HG03097 (cell line): ENCODE results near the gene ZNF397.
A peak's percentile ranks its signal among the peaks of the same experiment; 100 is the strongest.

Experiments
- ATAC-seq: cut with Tn5 transposase; IDR thresholded peaks from one replicate; pipeline ENCODE4 v1.9.1; 2021; ENCODE audit not compliant: unreplicated experiment, low FRiP score

Gene ZNF397

DNA sequence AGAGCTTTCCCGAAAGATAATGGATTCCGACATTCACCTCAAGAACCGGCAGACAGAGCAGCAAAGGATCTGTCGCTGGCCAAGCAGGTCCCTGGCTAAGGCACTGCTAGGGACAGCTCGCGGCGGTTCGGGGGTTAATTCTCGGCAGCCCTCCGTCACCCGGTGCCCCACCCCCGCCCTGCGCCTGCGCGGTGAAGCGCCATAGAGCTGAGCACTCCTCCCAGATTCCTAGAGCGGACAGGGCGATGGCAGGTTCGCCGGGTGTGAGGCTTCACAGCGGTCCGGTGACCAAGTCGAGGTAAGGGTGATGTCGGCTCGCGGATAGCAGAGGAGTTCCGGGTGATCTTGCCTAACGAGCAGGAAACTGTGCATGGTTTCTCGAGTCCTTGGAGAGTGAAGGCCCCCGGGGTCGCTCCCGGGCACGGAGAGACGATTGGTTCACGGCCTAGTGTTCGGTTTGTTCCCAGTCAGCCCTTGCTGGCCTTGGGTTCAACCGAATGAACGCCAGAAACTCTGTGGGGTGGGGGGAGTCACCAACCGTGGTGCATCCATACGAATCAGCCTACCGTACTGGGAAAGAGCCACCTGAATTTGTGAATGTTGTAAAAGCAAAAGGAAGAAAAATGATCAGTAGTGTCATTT lies 49.4 kb downstream of the ZNF397 start, which contains the start of gene ZSCAN30:
Gene ZSCAN30, minus strand, starts transcription at position 136 of the 642 bp plus-strand sequence. CDS start 25,877 bp downstream, outside the sequence.
- peak; percentile 92 for ATAC-seq

DNA sequence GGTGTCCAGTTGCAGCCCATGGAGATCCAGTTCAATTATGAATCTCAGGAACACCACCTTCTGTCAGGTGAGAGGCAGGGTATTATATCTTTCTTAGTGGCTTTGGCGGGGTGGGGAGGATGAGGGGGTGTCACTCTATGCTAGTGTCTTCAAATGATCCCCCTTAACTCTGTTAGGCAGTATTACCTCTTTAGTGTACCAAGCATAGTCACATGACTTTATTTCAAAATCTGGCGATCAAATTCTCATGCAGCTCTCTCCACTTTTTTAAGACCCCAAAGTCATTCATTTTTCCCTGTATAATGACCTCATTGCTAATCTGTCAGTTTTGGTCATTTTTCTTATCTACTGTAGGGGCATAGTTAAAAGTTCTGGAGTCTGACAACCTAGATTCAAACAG lies 50.3 kb downstream of the ZNF397 start:
- no peak for ATAC-seq

DNA sequence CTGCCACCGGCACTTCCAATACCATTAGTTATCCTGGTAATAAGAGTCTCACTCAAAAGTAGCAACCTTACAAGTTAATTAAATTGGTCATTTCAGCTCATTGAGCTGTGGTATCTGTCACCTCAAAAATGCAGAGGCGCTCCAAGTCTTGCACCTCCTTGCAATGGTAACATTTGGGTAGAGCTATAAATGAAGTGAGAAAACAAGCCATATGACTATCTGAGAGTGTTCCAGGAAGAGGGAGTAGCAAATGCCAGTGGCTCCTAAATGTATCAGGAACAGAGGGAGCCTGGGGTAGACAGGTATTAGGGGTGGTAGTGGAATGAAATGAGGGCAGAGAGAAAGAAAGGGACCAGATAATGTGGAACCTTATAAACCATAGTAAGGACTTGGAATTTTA lies 55.2 kb downstream of the ZNF397 start:
- no peak for ATAC-seq

DNA sequence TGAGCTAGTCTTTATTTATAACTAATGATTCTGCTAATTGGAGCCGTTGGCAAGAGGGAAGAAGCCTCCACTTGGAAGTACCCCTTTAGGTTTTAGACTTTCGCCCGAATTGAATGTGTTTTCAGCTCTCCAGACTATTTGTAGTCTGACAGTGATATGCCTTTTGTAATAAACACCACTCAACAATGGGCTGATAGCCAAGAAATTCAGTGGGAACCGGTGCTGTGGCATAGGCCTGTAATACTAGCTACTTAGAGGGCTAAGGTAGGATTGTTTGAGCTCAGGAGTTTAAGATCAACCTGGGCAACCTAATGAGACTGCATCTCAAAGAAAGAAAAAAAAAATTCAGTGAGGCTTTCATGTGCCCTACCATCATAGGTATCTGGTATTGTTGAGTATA lies 62.8 kb downstream of the ZNF397 start:
- ATAC-seq: no peak

DNA sequence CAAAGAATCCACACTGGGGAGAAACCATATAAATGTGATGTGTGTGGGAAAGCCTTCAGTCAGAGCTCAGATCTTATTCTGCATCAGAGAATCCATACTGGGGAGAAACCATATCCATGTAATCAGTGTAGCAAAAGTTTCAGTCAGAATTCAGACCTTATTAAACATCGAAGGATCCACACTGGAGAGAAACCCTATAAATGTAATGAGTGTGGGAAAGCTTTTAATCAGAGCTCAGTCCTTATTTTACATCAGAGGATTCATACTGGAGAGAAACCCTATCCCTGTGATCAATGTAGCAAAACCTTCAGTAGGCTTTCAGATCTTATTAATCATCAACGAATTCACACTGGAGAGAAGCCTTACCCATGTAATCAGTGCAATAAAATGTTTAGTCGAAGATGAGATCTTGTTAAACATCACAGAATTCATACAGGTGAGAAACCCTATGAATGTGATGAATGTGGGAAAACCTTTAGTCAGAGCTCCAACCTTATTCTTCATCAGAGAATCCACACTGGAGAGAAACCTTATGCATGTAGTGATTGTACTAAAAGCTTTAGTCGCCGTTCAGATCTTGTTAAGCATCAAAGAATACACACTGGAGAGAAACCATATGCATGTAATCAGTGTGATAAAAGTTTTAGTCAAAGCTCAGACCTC lies 65.9 kb downstream of the ZNF397 start:
- no peak for ATAC-seq
